ENCODE data around the gene COL4A1. TPM values are rescaled to one million over a fixed set of nuclear protein-coding genes. Genes with fewer than 3 reads are reported as not detected.

The COL4A1 gene
- total RNA-seq, 1 experiment from 2014 or later = 0.10 TPM

GRCh38 chr13:110237875-110238817 is 68.8 kb downstream of the COL4A1 start:
- DNase-seq (ENCODE audit: low spot score) = no peak

- no peak for DNase-seq (ENCODE audit: low spot score)
Observed at GRCh38 chr13:110236831-110237261, 70.1 kb downstream of the COL4A1 start.

GRCh38 chr13:110236431-110236830 is 70.5 kb downstream of the COL4A1 start:
- DNase-seq (ENCODE audit: low spot score) = no peak

- no peak for DNase-seq (ENCODE audit: low spot score)
Observed at GRCh38 chr13:110234532-110234931, 72.4 kb downstream of the COL4A1 start.

- DNase-seq (ENCODE audit: low spot score) = no peak
Observed at GRCh38 chr13:110233951-110234280, 73.0 kb downstream of the COL4A1 start.

GRCh38 chr13:110233181-110233950 is 73.6 kb downstream of the COL4A1 start:
- DNase-seq (ENCODE audit: low spot score) = no peak

GRCh38 chr13:110232756-110233155 is 74.2 kb downstream of the COL4A1 start:
- no peak for DNase-seq (ENCODE audit: low spot score)

- DNase-seq (ENCODE audit: low spot score) = no peak
Observed at GRCh38 chr13:110232142-110232541, 74.8 kb downstream of the COL4A1 start.

GRCh38 chr13:110231348-110232047 is 75.5 kb downstream of the COL4A1 start:
- no peak for DNase-seq (ENCODE audit: low spot score)

- DNase-seq (ENCODE audit: low spot score) = peak; percentile 21
Observed at GRCh38 chr13:110230661-110231347, 76.2 kb downstream of the COL4A1 start.

GRCh38 chr13:110229905-110230563 is 76.9 kb downstream of the COL4A1 start:
- no peak for DNase-seq (ENCODE audit: low spot score)

- no peak for DNase-seq (ENCODE audit: low spot score)
Observed at GRCh38 chr13:110228936-110229904, 77.7 kb downstream of the COL4A1 start.

GRCh38 chr13:110227864-110228643 is 78.9 kb downstream of the COL4A1 start:
- DNase-seq (ENCODE audit: low spot score) = no peak

GRCh38 chr13:110227416-110227815 is 79.5 kb downstream of the COL4A1 start:
- no peak for DNase-seq (ENCODE audit: low spot score)

GRCh38 chr13:110225609-110226574 is 81.1 kb downstream of the COL4A1 start:
- DNase-seq (ENCODE audit: low spot score) = no peak

GRCh38 chr13:110225003-110225402 is 82.0 kb downstream of the COL4A1 start:
- DNase-seq (ENCODE audit: low spot score) = no peak

GRCh38 chr13:110224519-110224918 is 82.4 kb downstream of the COL4A1 start:
- no peak for DNase-seq (ENCODE audit: low spot score)
